H1 (cell line): ENCODE data around the gene UGT1A1. TPM values are rescaled to one million over a fixed set of nuclear protein-coding genes. Genes with fewer than 3 reads are reported as not detected.

ENCODE experiments used
- CTCF ChIA-PET: fragments of 300-600 bp; sonication (Branson Sonifier 250); formaldehyde crosslinking; loops from one replicate; lab custom pipeline; 2021; ENCODE audit not compliant: partially characterized antibody; lab: Charles Lee
- POLR2A ChIA-PET: fragments of 300-600 bp; sonication (Branson Sonifier 250); formaldehyde crosslinking; loops from one replicate; lab custom pipeline; 2021; ENCODE audit warnings: inconsistent platforms; ENCODE audit not compliant: partially characterized antibody; lab: Charles Lee
- DNase-seq, 2 experiments: peaks; one replicate each; pipeline versions ENCODE4 v3.0.0 to v3.0.0-alpha.2; 2010 to 2022; ENCODE audit warnings: low spot score in 2 of 2, low read depth in 1 of 2, mixed read lengths in 1 of 2
- FAIRE-seq: peaks from 2 replicates; lab custom pipeline; 2011; peaks lifted over from hg19 to GRCh38; lab: Jason Lieb, UNC
- H2AFZ ChIP-seq: 2 replicates; pipeline ENCODE4 v1.8.1; 2012; ENCODE audit warnings: low read length, inconsistent platforms
- H2AK5ac ChIP-seq: 2 replicates; pipeline ENCODE4 v1.6.1; 2013; ENCODE audit warnings: low read depth, low read length
- H2BK120ac ChIP-seq: replicated peaks from 2 replicates; pipeline ENCODE3; 2013; ENCODE audit warnings: low read depth, low read length, inconsistent platforms
- H2BK12ac ChIP-seq: 2 replicates; pipeline ENCODE4 v1.6.1; 2013; ENCODE audit warnings: low read depth, low read length
- H2BK15ac ChIP-seq: 2 replicates; pipeline ENCODE4 v1.6.1; 2013; ENCODE audit warnings: low read length
- H2BK20ac ChIP-seq: 2 replicates; pipeline ENCODE4 v1.6.1; 2013; ENCODE audit warnings: low read length
- H2BK5ac ChIP-seq: 2 replicates; pipeline ENCODE4 v1.6.1; 2013; ENCODE audit warnings: low read depth, low read length
- H3K14ac ChIP-seq: 2 replicates; pipeline ENCODE4 v1.6.1; 2013; ENCODE audit warnings: inconsistent platforms; ENCODE audit not compliant: insufficient read length
- H3K18ac ChIP-seq: 2 replicates; pipeline ENCODE4 v1.6.1; 2013; ENCODE audit warnings: low read length; ENCODE audit errors: extremely low read depth
- H3K23ac ChIP-seq: 2 replicates; pipeline ENCODE4 v1.6.1; 2013; ENCODE audit warnings: inconsistent platforms; ENCODE audit not compliant: insufficient read length
- H3K23me2 ChIP-seq: 2 replicates; pipeline ENCODE4 v1.6.1; 2013; ENCODE audit warnings: low read depth, low read length
- H3K27ac ChIP-seq: 2 replicates; pipeline ENCODE4 v1.6.1; 2011; ENCODE audit warnings: low read depth, low read length, inconsistent platforms
- H3K27me3 ChIP-seq, 4 experiments: replicated peaks in 1 of 4; 1 replicate in 1 of 4; 2 replicates in 3 of 4; pipeline versions ENCODE4 v1.6.1 to v1.8.1; 2011 to 2013; ENCODE audit warnings: low read length in 3 of 4, mild to moderate bottlenecking in 3 of 4, inconsistent platforms in 2 of 4, mixed read lengths in 2 of 4, moderate library complexity in 1 of 4; ENCODE audit not compliant: control insufficient read depth in 3 of 4, insufficient read depth in 3 of 4; ENCODE audit errors: extremely low read depth in 1 of 4
- H3K36me3 ChIP-seq, 4 experiments: 2 replicates each; pipeline versions ENCODE4 v1.6.1 to v1.8.1; 2011 to 2013; ENCODE audit warnings: mild to moderate bottlenecking in 4 of 4, low read length in 3 of 4, moderate library complexity in 2 of 4, control low read depth in 1 of 4, inconsistent platforms in 1 of 4; ENCODE audit not compliant: insufficient read depth in 4 of 4, control insufficient read depth in 2 of 4
- H3K4ac ChIP-seq: replicated peaks from 2 replicates; pipeline ENCODE3; 2013; ENCODE audit warnings: low read length, low read depth, mixed read lengths, inconsistent platforms; ENCODE audit not compliant: insufficient read length
- H3K4me1 ChIP-seq, 4 experiments: replicated peaks in 1 of 4; 1 replicate in 1 of 4; 2 replicates in 3 of 4; pipeline versions ENCODE4 v1.6.1 to v1.8.1; 2011 to 2013; ENCODE audit warnings: low read length in 3 of 4, inconsistent platforms in 2 of 4, mixed read lengths in 1 of 4; ENCODE audit not compliant: insufficient read depth in 4 of 4, control insufficient read depth in 3 of 4
- H3K4me2 ChIP-seq, 2 experiments: 2 replicates each; pipeline versions ENCODE4 v1.6.1 to v1.8.1; 2011 to 2013; ENCODE audit warnings: low read depth in 2 of 2, low read length in 2 of 2, control low read depth in 1 of 2, inconsistent platforms in 1 of 2, mild to moderate bottlenecking in 1 of 2; ENCODE audit not compliant: insufficient read depth in 1 of 2
- H3K4me3 ChIP-seq, 4 experiments: fragments of 200-600, 300-600 bp in 1 of 4; sonication (generic), shearing (Covaris generic), sonication (Bioruptor Twin) in 1 of 4; 2 replicates each; pipeline versions ENCODE4 v1.5.1 to v1.8.1; 2011 to 2016; ENCODE audit warnings: low read length in 4 of 4, low read depth in 3 of 4, control low read depth in 2 of 4, inconsistent platforms in 2 of 4, mild to moderate bottlenecking in 2 of 4, mixed read lengths in 1 of 4, moderate library complexity in 1 of 4; ENCODE audit not compliant: insufficient read depth in 2 of 4; ENCODE audit errors: extremely low read depth in 1 of 4
- H3K56ac ChIP-seq: replicated peaks from 2 replicates; pipeline ENCODE3; 2013; ENCODE audit warnings: low read depth, mild to moderate bottlenecking, mixed read lengths, low read length, inconsistent platforms; ENCODE audit not compliant: insufficient read length
- H3K79me1 ChIP-seq: 2 replicates; pipeline ENCODE4 v1.6.1; 2013; ENCODE audit warnings: low read depth, low read length, control low read depth
- H3K79me2 ChIP-seq, 2 experiments: 2 replicates each; pipeline versions ENCODE4 v1.6.1 to v1.8.1; 2012 to 2013; ENCODE audit warnings: low read length in 2 of 2, mild to moderate bottlenecking in 2 of 2, inconsistent platforms in 1 of 2; ENCODE audit not compliant: insufficient read depth in 2 of 2, control insufficient read depth in 1 of 2
- H3K9ac ChIP-seq, 4 experiments: replicated peaks in 1 of 4; 1 replicate in 1 of 4; 2 replicates in 3 of 4; pipeline versions ENCODE4 v1.6.1 to v1.8.1; 2011 to 2013; ENCODE audit warnings: low read depth in 3 of 4, low read length in 3 of 4, control low read depth in 2 of 4, mild to moderate bottlenecking in 2 of 4, moderate library complexity in 2 of 4, inconsistent platforms in 1 of 4; ENCODE audit errors: extremely low read depth in 1 of 4
- H3K9me3 ChIP-seq, 2 experiments: 2 replicates each; pipeline versions ENCODE4 v1.6.1 to v1.8.1; 2012 to 2013; ENCODE audit warnings: mild to moderate bottlenecking in 2 of 2, moderate library complexity in 2 of 2, control low read depth in 1 of 2, inconsistent platforms in 1 of 2, low read depth in 1 of 2, low read length in 1 of 2, mixed read lengths in 1 of 2; ENCODE audit not compliant: insufficient read depth in 2 of 2
- H4K20me1 ChIP-seq, 2 experiments: replicated peaks in 1 of 2; 2 replicates each; pipeline versions ENCODE3 to v1.8.1; 2011 to 2013; ENCODE audit warnings: inconsistent platforms in 2 of 2, low read length in 2 of 2, mild to moderate bottlenecking in 1 of 2; ENCODE audit not compliant: insufficient read depth in 2 of 2, control insufficient read depth in 1 of 2
- H4K5ac ChIP-seq: 2 replicates; pipeline ENCODE4 v1.6.1; 2013; ENCODE audit warnings: low read length, low read depth, mixed read lengths, inconsistent platforms; ENCODE audit not compliant: insufficient read length
- H4K8ac ChIP-seq: 2 replicates; pipeline ENCODE4 v1.8.0; 2013; ENCODE audit warnings: mild to moderate bottlenecking, moderate library complexity, low read length, inconsistent platforms; ENCODE audit not compliant: insufficient read depth; ENCODE audit errors: extremely low read depth
- H4K91ac ChIP-seq: replicated peaks from 2 replicates; pipeline ENCODE3; 2013; ENCODE audit warnings: low read length, mixed read lengths, inconsistent platforms; ENCODE audit not compliant: insufficient read length
- SUZ12 ChIP-seq: fragments of 200-600 bp; sonication (generic); IDR thresholded peaks from 2 replicates; pipeline ENCODE4 v1.6.1; 2012; ENCODE audit warnings: mild to moderate bottlenecking, inconsistent platforms, low read length, moderate library complexity, mixed read lengths
- WGBS, 2 experiments: shearing (Covaris generic) in 1 of 2; methylation state at CpG; one replicate each; pipeline versions ENCODE4 v1.1.6 to v1.1.7; 2013 to 2015; ENCODE audit warnings: low lambda C conversion rate in 2 of 2, mixed read lengths in 2 of 2, inconsistent platforms in 1 of 2, low coverage in 1 of 2, missing lambda C conversion rate in 1 of 2; ENCODE audit not compliant: insufficient replicate concordance in 2 of 2, insufficient coverage in 1 of 2, insufficient read length in 1 of 2; ENCODE audit errors: extremely low coverage in 1 of 2, missing lambda C conversion rate in 1 of 2; 5-methylcytosine and 5-hydroxymethylcytosine counted together
- polyA plus RNA-seq, 7 experiments: library from polyadenylated mRNA; depleted of rRNA in 3 of 7; stranded (reverse) in 5 of 7; unstranded in 2 of 7; fragments of >200 nt in 5 of 7; fragments of 200-250 nt in 2 of 7; gene quantifications; 1 replicate in 5 of 7; 2 replicates in 1 of 7; 4 replicates in 1 of 7; pipeline versions ENCODE4 v1.2.1 to v1.2.3, GENCODE V29; 2011 to 2013; ENCODE audit warnings: missing spikeins in 2 of 7, mixed read lengths in 2 of 7
- total RNA-seq: library from RNA; stranded (reverse); fragmentation: NEBNext Ultra II Directional; extraction: Animal tissue kit (Norgen Biotek cat#: 25700); gene quantifications from 2 replicates; pipeline ENCODE4 v1.2.1, GENCODE V29; 2021

UGT1A1 gene
- total and polyA plus RNA-seq, 2 of the 8 experiments (the other 6 are each of a cell fraction or from before 2014, with no cell fraction given): not detected

DNA sequence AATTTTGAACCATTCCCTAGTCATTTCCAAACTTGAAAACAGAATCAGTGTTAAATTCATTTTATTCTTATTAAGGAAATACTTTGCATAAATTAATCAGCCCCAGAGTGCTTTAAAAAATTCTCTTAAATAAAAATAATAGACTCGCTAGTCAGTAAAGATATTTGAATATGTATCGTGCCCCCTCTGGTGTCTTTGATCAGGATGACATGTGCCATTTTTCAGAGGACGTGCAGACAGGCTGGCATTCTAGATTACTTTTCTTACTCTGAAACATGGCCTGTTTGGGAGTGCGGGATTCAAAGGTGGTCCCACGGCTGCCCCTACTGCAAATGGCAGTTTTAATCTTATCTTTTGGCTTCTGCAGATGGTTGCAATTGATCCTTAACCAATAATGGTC is 12.5 kb downstream of the UGT1A1 start:
- H4K8ac ChIP-seq: no peak overlapping the region
- FAIRE-seq: no peak
- no peak overlapping the region for H2BK120ac ChIP-seq
- no peak overlapping the region for H2BK12ac ChIP-seq
- no peaks in the 10 kb centered on the region for H3K79me2 ChIP-seq
- H3K23ac ChIP-seq: no peak overlapping the region
- ChIA-PET POLR2A (no interaction called here), CTCF (no interaction called here)
- H3K9ac ChIP-seq: no peak overlapping the region
- no peak overlapping the region for H3K4ac ChIP-seq
- H3K14ac ChIP-seq: no peak overlapping the region
- no peak overlapping the region for H3K4me3 ChIP-seq
- no peaks in the 10 kb centered on the region for H3K36me3 ChIP-seq
- no peak overlapping the region for H2BK5ac ChIP-seq
- H2BK15ac ChIP-seq: no peak overlapping the region
- no peak for TF ChIP-seq SUZ12
- no peak for DNase-seq
- H4K5ac ChIP-seq: no peak overlapping the region
- peaks cover 7 to 15% of the 10 kb centered on the region in 2 experiments; a peak in 3 of 4 replicates for H3K9me3 ChIP-seq
- no peak overlapping the region for H2BK20ac ChIP-seq
- no peak overlapping the region for H3K56ac ChIP-seq
- no peak overlapping the region for H2AK5ac ChIP-seq
- no peaks in the 10 kb centered on the region for H3K27me3 ChIP-seq
- no peaks in the 10 kb centered on the region for H4K20me1 ChIP-seq
- no peak overlapping the region for H4K91ac ChIP-seq
- H3K79me1 ChIP-seq: no peaks in the 10 kb centered on the region
- H2AFZ ChIP-seq: no peak overlapping the region
- H3K27ac ChIP-seq: no peak overlapping the region
- WGBS, 2 experiments: 93% methylated on average over 5 of the region's 5 CpGs; no CpG with 5 or more reads in 1 of the 2 experiments
- H3K23me2 ChIP-seq: peaks cover 2% of the 10 kb centered on the region; the same call in 1 of the 2 replicates
- H3K4me1 ChIP-seq: no peaks in the 10 kb centered on the region; a peak in 1 of 7 replicates
- no peak overlapping the region for H3K18ac ChIP-seq
- H3K4me2 ChIP-seq: no peak overlapping the region
